ENCODE measurements around the gene SH2B3.
"Not testable (repeated sequence)": the region's sequence is repeated elsewhere in the genome, so short reads cannot be mapped to it uniquely, and the experiment has no call there.

Gene SH2B3

DNA sequence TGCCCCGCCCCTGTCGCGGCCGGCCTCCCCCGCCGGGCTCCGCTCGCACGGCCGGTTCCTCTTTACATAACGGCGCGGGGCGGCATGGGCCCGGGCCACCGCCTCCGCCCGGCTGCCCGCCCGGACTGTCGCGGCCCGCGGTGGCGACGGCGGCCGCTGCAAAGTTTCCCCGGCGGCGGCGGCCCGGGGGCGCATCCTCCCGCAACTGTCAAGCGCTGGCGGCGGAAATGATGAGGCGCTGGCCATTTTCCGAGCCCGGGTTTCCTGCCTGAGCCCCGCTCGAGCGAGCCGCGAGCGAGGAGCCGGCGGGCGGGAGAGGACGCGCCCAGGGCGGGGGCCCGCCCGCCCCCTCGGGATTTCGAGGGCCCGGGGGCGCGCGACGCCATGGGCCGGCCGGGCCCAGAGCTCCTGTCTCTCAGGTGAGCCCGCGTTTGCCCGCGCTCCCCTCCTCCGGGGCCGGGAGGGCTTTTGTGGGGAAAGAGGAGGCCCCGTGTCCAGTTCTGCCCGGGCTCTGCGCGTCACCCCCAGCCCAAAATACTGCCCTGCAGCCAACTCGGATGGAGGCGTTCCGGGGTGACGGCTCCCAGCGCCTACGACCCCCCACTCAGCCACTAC, at the start of gene SH2B3:
TSS of gene SH2B3 (plus strand) at position 65 of the 615 bp plus-strand sequence. CDS start 12,223 bp downstream, outside the sequence.
- DNase-seq (ENCODE audit: low spot score), result peak; percentile 73

DNA sequence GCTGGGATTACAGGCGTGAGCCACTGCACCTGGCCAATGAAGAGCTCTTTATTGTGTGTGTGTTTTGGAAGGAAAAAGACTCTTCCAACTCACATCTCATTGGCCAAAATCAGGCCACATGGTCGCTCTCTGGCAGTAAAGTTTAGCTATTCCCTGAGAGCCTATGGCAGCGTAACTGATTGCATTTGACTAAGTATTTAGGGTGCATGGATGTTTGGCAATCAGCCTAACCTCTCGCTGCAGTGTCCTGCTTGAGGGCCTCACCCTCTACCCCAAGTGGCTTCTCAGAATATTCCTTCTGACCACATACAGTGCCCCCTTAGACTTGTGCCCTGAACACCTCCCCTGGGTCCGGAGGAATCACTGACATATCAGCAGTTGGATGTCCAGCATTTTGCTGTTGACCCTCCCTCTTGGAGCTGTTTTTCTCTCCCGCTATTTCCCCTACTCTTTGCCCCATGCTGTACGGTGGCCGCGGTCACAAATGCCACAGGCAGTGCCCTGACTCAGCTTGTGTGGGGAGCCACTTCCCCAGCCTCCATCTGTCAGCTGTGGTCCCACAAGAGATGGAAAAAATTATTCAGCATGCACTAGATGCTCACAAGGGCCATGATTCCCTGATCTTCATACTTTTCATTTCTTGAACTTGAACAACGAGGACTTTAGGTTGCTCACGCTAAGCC, 46.4 kb upstream of the SH2B3 start:
- DNase-seq (ENCODE audit: low spot score), result no peak

DNA sequence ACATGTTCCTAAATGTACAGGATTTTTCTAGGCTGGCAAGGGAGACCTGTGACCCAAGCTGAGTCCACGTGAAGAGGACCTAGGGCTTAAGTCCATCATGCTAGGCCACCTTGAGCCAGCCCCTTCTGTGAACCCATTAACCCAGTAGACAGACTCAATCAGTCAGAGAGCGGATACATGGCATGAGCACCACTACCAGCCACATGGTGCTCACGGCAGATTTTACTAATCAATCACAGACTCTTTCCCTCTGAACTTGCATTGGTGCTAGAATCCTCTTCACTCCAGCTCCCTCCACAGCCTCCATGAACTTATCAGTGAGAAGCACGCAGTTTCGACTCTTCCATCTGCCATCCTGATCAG, 45.8 kb upstream of the SH2B3 start:
- DNase-seq (ENCODE audit: low spot score), result no peak

DNA sequence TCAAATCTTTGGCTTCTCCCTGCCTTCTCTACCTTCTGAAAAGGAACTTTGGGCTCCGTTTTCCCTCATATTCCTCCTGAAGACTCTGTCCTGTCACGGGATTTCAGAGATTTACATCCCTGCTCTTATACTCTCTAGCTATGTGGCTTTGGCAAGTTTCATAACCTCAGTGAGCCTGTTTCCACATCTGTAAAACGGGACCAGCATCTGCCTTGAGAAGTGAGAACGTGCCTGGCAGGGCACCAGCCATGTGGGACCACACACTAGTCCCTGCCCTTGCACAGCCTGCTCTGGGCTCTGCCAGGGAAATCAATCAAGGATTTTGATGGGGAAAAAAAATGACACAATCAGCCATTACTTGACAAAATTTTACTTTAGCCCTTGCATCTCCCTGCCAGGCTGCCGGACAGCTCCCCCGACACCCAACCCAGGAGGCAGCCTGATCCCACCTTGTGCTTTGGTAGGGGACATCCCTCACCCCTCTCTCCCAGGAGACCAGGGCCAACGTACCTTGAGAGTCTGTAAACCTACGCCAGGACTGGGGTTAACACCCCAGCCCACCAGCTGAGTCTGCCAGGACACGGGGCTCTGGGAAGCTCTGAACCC, 45.3 kb upstream of the SH2B3 start:
- DNase-seq (ENCODE audit: low spot score), result no peak

- no peak for DNase-seq (ENCODE audit: low spot score)
Measured at GRCh38 chr12:111361073-111361716, 44.5 kb upstream of the SH2B3 start.

DNA sequence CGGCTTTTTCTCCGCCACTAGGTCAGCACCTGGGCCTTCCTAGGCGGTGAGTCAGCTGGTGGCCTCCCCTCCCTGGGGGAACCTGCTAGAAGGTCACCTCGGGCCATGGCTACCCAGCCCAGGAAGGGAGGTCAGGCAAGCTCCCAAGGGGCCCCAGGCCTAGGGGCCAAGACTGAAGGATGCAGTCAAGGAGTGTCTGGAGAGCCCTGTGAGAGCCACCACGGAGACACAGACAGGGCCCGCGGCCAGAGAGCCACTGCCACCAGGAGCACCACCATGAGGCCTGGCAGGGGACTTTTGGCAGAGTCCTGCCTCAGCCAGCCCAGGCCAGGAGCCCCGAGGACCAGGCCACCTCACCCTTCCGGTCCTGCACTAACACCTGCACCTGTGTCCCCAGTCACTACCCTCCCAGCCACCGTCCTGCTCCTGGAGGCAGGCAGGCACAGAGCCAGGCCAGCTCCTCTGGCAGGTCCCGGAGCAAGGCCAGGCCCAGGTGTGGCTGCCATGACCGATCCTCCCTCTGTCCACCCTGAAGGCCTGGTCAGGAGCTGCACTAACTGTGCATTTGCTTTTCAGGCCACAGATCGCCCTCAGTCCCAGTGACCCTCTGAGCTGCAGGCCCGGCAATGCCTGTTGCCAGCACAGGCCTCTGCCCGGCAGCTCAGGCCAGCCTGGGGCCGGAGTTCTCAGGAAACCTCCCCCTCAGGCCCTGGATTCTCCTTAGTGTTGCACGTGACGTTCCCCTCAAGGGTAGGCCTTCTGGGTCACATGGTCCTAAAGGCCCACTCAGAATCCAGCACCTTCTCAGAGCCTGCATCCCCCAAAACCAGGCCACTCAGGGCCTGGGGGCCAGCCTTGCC, 43.8 kb upstream of the SH2B3 start:
- no peak for DNase-seq (ENCODE audit: low spot score)

- DNase-seq (ENCODE audit: low spot score), result no peak
Measured at GRCh38 chr12:111362687-111363475, 42.8 kb upstream of the SH2B3 start.

DNA sequence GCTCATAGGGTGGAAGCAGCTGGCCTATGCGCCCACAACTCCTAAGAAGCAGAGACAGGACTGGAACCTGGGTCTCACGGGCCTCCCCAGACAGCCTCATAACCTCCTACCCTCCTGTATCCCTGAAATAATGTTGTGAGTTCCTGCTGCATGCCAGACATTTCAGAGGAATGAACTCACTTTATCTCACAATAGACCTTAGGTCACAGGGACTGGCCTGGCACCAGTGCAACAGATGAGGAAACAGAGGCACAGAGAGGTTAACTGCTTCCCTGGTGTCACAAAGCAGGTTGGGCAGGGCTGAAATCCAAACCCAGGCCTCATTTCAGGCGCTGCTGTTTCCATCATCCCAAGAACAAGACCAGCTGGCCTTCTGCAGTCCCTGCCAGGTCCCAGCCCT, 42.1 kb upstream of the SH2B3 start:
- peak; percentile 56 for DNase-seq (ENCODE audit: low spot score)

DNA sequence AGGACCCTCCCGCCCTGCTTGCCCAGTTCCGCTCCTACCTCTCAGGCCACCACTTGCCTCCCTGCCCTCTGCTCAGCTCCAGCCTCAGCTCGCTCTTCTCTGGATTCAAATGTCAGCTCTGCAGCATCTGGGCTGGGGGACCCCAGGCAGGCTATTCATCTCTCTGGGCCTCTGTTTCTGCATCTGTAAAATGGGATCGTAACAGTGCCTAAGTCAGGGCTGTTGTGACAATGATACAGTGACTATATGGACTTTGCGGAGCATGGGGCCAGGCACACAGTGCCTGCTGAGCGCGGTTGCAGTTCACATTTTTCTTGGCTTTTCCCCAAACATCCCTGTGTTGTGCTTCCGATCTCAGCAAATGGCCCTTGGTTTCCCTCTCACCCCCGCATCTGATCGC, 39.6 kb upstream of the SH2B3 start:
- no peak for DNase-seq (ENCODE audit: low spot score)

GRCh38 chr12:111366583-111366982, 39.1 kb upstream of the SH2B3 start:
- no peak for DNase-seq (ENCODE audit: low spot score)

- DNase-seq (ENCODE audit: low spot score), result peak; percentile 32
Measured at GRCh38 chr12:111367661-111368221, 38.0 kb upstream of the SH2B3 start.

DNA sequence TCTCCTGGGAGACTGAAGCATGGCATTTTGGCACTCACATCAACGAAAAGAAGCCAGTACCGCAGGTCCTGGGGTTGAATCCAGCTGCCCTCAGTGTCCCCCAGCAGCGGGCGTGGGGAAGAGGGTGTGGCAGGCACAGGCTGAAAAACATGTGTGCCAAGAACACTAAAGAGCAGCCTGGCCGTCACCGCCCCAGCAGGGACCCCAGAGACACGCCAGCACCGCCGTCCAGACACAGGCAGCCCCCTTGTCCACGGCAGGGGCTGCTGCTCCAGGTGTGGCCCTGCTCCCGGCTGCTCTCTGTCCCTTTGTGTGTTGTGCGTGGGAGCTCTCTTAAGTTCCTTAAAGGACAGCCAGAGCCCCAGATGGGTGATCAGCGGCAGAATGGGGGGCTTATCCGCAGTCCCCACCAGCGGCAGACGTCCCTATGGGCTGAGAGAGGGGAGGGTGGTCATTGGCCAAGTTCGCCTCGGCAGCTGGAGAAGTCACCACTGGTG, 37.4 kb upstream of the SH2B3 start:
- DNase-seq (ENCODE audit: low spot score), result peak; percentile 32

- peak; percentile 96 for DNase-seq (ENCODE audit: low spot score)
Measured at GRCh38 chr12:111368788-111369495, 36.8 kb upstream of the SH2B3 start, which contains the start of gene PHETA1. PHETA1 (minus strand) TSS chr12:111369095; CDS start chr12:111363427, 5,668 bp downstream.

- DNase-seq (ENCODE audit: low spot score), result no peak
Measured at GRCh38 chr12:111369496-111370220, 36.1 kb upstream of the SH2B3 start.

DNA sequence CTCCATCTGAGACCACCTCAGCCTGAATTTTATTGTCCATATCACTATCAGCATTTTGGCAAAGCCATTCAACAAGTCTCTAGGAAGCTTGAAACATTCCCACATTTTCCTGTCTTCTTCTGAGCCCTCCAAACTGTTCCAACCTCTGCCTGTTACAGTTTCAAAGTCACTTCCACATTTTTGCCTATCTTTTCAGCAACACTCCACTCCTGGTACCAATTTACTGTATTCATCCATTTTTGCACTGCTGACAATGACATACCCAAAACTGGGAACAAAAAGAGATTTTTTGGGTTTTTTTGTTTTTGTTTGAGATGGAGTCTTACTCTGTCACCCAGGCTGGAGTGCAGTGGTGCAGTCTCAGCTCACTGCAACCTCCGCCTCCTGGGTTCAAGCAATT, 32.5 kb upstream of the SH2B3 start:
- not testable (repeated sequence) for DNase-seq (ENCODE audit: low spot score)

DNA sequence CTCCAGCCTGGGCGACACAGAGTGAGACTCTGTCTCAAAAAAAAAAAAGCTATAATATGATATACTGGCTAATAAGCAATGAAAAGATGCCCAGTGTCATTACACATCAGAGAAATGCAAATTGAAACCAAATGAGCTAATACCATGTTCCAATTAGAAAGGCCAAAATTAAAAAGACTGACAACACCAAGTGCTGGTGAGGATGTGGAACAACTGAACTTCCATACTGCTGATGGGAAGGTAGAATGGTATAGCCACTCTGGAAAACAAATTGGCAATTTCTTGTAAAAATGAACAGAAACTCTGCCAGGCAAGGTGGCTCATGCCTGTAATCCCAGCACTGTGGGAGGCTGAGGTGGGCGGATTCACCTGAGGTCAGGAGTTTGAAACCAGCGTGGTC, 28.3 kb upstream of the SH2B3 start:
- no peak for DNase-seq (ENCODE audit: low spot score)

- DNase-seq (ENCODE audit: low spot score), result no peak
Measured at GRCh38 chr12:111379942-111380554, 25.7 kb upstream of the SH2B3 start.

GRCh38 chr12:111384596-111384995, 21.1 kb upstream of the SH2B3 start:
- no peak for DNase-seq (ENCODE audit: low spot score)

DNA sequence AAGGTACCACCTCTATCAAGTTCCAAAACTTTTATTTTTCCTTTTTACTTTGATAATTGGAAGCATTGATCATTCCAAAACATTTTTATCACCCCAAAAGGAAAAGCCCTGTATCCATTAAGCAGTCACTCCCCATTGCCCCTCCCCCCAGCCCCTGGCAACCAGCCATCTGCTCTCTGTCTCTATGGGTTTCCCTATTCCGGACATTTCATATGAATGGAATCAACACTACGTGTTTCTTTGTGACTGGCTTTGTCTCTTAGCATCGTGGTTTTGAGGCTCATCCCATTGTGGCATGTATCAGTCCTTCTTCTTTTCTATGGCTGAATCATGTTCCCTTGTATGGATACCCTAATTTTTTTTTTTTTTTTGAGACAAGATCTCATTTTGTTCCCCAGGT, 18.8 kb upstream of the SH2B3 start:
- DNase-seq (ENCODE audit: low spot score), result no peak

Measured in hepatic stellate cell (primary cell).